ENCODE data around the gene DCUN1D4.

Gene DCUN1D4

DNA sequence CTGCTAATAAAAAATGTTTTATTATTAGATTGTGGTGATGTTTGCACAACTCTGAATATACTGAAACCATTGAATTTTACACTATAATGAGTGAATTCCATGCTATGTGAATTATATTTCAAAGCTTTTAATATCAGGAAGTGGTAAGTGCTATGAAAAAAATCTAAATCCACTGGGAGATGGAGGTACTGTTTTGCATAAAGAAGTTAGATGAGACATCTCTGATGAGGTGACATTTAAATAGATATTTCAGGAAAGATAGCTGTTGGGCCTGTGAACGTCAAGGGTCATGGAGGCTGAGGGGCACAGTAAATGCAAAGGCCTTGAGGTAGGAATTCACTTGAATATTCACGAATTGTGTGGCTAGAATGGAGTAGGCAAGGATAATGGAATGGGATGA is 12.3 kb downstream of the DCUN1D4 start:
- H2BK5ac ChIP-seq (ENCODE audit: low read depth, low read length, poor library complexity, severe bottlenecking), result no peak overlapping the region
- H2BK15ac ChIP-seq (ENCODE audit: low read depth, poor library complexity, severe bottlenecking), result no peak overlapping the region
- DNase-seq, result no peak
- H4K91ac ChIP-seq (ENCODE audit: low read length), result no peak overlapping the region
- H3K9ac ChIP-seq (ENCODE audit: low read length), result no peak overlapping the region
- H3K36me3 ChIP-seq (ENCODE audit: control insufficient read depth in 1 of 2, insufficient read depth in 2 of 2, low read depth in 1 of 2, low read length in 2 of 2), result peaks cover 0 to 8% of the 10 kb centered on the region in 2 experiments
- no peak overlapping the region for H4K8ac ChIP-seq (ENCODE audit: low read length)
- no peak overlapping the region for H3K4me2 ChIP-seq (ENCODE audit: low read length, poor library complexity, severe bottlenecking)
- H2AFZ ChIP-seq (ENCODE audit: low read depth, low read length), result no peak overlapping the region
- no peak overlapping the region for H3K14ac ChIP-seq (ENCODE audit: low read length in 2 of 2)
- H3K9me3 ChIP-seq (ENCODE audit: control insufficient read depth, low read length), result no peaks in the 10 kb centered on the region
- peaks cover 8% of the 10 kb centered on the region for H3K4me1 ChIP-seq (ENCODE audit: control insufficient read depth, insufficient read depth, low read depth, low read length)
- H3K4me3 ChIP-seq (ENCODE audit: insufficient read depth in 1 of 2, low read depth in 1 of 2, low read length in 2 of 2), result no peak overlapping the region
- WGBS, result 96% methylated on average over 2 of the region's 2 CpGs
- no peak overlapping the region for H2BK120ac ChIP-seq (ENCODE audit: low read depth, low read length)
- H2AK5ac ChIP-seq (ENCODE audit: low read length, severe bottlenecking), result no peak overlapping the region
- H3K4ac ChIP-seq (ENCODE audit: low read depth in 1 of 2, low read length in 2 of 2), result no peak overlapping the region
- peaks cover 32% of the 10 kb centered on the region for H3K79me1 ChIP-seq (replicated peaks; ENCODE audit: low read length, poor library complexity, severe bottlenecking)
- no peak overlapping the region for H3K18ac ChIP-seq (ENCODE audit: low read depth in 1 of 2, low read length in 2 of 2)
- H2BK12ac ChIP-seq (ENCODE audit: low read length in 2 of 2), result no peak overlapping the region
- H3K23ac ChIP-seq (ENCODE audit: low read length in 2 of 2), result no peak overlapping the region
- H3K27ac ChIP-seq (ENCODE audit: low read length, poor library complexity, severe bottlenecking), result no peak overlapping the region
- H3K27me3 ChIP-seq (ENCODE audit: control insufficient read depth in 1 of 2, insufficient read depth in 1 of 2, low read length in 2 of 2), result no peaks in the 10 kb centered on the region

DNA sequence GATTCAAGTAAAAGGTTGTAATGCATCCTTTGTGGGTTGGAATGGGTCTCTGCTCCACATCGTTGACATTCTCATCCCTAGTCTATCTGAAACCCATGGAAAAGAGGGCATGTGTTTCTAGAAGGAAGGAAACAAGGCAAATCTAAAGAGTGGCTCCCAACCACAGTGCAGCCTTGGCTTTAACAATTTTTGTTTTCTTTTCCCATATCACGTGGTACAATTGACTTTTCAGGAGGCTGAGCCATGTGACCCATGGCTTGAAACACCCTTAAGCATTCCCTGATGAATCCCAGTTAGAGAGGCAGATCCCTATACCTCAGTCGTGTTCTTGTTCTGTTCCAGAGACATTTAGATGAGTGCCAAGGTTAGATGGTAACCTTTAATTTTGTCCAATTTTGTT is 12.8 kb downstream of the DCUN1D4 start:
- Histone ChIP-seq H2BK5ac (ENCODE audit: low read depth, low read length, poor library complexity, severe bottlenecking) (no peak overlapping the region), H3K4me1 (ENCODE audit: control insufficient read depth, insufficient read depth, low read depth, low read length) (peaks cover 8% of the 10 kb centered on the region), H2AFZ (ENCODE audit: low read depth, low read length) (no peak overlapping the region), H3K79me1 (replicated peaks; ENCODE audit: low read length, poor library complexity, severe bottlenecking) (peaks cover 34% of the 10 kb centered on the region), H3K14ac (ENCODE audit: low read length in 2 of 2) (no peak overlapping the region), H2BK120ac (ENCODE audit: low read depth, low read length) (no peak overlapping the region), H3K4me2 (ENCODE audit: low read length, poor library complexity, severe bottlenecking) (no peak overlapping the region), H3K4ac (ENCODE audit: low read depth in 1 of 2, low read length in 2 of 2) (no peak overlapping the region), H3K9me3 (ENCODE audit: control insufficient read depth, low read length) (no peaks in the 10 kb centered on the region), H2BK15ac (ENCODE audit: low read depth, poor library complexity, severe bottlenecking) (no peak overlapping the region), H3K36me3 (ENCODE audit: control insufficient read depth in 1 of 2, insufficient read depth in 2 of 2, low read depth in 1 of 2, low read length in 2 of 2) (peaks cover 0 to 12% of the 10 kb centered on the region in 2 experiments), H3K4me3 (ENCODE audit: insufficient read depth in 1 of 2, low read depth in 1 of 2, low read length in 2 of 2) (no peak overlapping the region), H2BK12ac (ENCODE audit: low read length in 2 of 2) (no peak overlapping the region), H3K27ac (ENCODE audit: low read length, poor library complexity, severe bottlenecking) (no peak overlapping the region), H3K9ac (ENCODE audit: low read length) (no peak overlapping the region), H4K8ac (ENCODE audit: low read length) (no peak overlapping the region), H3K18ac (ENCODE audit: low read depth in 1 of 2, low read length in 2 of 2) (no peak overlapping the region), H2AK5ac (ENCODE audit: low read length, severe bottlenecking) (no peak overlapping the region), H3K23ac (ENCODE audit: low read length in 2 of 2) (no peak overlapping the region), H4K91ac (ENCODE audit: low read length) (no peak overlapping the region), H3K27me3 (ENCODE audit: control insufficient read depth in 1 of 2, insufficient read depth in 1 of 2, low read length in 2 of 2) (no peaks in the 10 kb centered on the region)
- 98% methylated on average over 3 of the region's 3 CpGs for whole genome bisulfite sequencing
- DNase-seq, result no peak

DNA sequence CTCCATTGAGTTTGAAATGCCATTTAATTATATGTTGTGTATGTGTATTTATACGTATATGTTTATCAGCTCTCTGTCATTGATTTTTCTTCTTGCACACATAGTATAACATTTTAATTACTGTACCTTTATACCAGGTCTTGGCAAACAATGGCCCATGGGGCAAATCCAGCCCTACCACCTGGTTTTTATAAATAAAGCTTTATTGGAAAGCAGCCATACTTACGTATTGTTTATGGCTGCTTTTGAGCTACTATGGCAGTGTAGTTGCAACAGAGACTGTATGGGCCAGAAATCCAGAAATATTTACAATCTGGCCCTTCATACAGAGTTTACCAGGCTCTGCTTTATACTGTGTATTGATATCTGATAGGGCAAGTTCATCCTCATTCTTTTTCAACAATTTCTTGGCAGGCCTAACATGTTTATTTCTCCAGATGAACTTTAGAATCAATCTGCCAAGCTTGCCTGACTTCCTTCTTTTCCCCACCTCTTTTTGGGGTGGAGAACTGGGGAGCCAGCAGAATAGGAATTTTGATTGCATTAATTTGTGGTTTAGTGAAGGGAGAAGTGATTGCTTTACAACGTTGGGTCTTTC is 15.8 kb downstream of the DCUN1D4 start:
- no peaks in the 10 kb centered on the region for H3K27me3 ChIP-seq (ENCODE audit: control insufficient read depth in 1 of 2, insufficient read depth in 1 of 2, low read length in 2 of 2)
- 90% methylated on average over 2 of the region's 3 CpGs for WGBS

DNA sequence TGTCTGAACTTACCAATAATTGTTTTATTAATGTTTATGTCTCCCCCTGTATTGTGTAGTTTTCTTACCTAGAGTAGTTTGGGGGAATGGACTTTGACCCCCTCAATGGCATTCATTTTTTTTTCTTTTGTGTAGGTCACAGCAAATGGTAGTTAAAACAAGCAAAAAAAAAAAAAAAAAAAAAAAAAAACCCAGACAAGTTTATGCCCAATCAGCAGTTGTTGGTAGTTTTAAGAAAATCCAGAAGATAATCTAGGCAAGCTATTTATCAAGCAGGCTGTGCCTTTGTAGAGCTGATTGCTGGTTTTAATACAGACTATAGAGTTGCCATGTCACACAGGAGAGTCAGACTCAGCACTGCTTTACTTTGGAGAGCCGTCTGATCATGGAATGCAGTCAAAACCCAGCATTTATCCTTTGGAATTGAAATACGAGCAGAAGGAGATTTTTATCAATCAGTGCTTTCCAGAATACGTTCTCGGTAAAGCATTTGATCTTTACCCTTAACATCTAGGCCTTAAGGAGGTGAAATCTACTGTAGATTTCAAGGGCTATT is 16.6 kb downstream of the DCUN1D4 start:
- WGBS, result 100% methylated on average over 4 of the region's 4 CpGs
- H3K27ac ChIP-seq (ENCODE audit: low read length, poor library complexity, severe bottlenecking), result no peak overlapping the region
- H3K27me3 ChIP-seq (ENCODE audit: control insufficient read depth in 1 of 2, insufficient read depth in 1 of 2, low read length in 2 of 2), result no peaks in the 10 kb centered on the region
- peaks cover 28% of the 10 kb centered on the region for H3K79me1 ChIP-seq (replicated peaks; ENCODE audit: low read length, poor library complexity, severe bottlenecking)
- H2AFZ ChIP-seq (ENCODE audit: low read depth, low read length), result no peak overlapping the region
- H2BK5ac ChIP-seq (ENCODE audit: low read depth, low read length, poor library complexity, severe bottlenecking), result no peak overlapping the region
- no peak overlapping the region for H3K18ac ChIP-seq (ENCODE audit: low read depth in 1 of 2, low read length in 2 of 2)
- H2BK12ac ChIP-seq (ENCODE audit: low read length in 2 of 2), result no peak overlapping the region
- no peak overlapping the region for H4K8ac ChIP-seq (ENCODE audit: low read length)
- no peaks in the 10 kb centered on the region for H3K9me3 ChIP-seq (ENCODE audit: control insufficient read depth, low read length)
- H4K91ac ChIP-seq (ENCODE audit: low read length), result no peak overlapping the region
- H3K4me1 ChIP-seq (ENCODE audit: control insufficient read depth, insufficient read depth, low read depth, low read length), result no peaks in the 10 kb centered on the region
- no peak overlapping the region for H3K23ac ChIP-seq (ENCODE audit: low read length in 2 of 2)
- H3K4me3 ChIP-seq (ENCODE audit: insufficient read depth in 1 of 2, low read depth in 1 of 2, low read length in 2 of 2), result no peak overlapping the region
- no peak overlapping the region for H3K14ac ChIP-seq (ENCODE audit: low read length in 2 of 2)
- no peak overlapping the region for H2BK120ac ChIP-seq (ENCODE audit: low read depth, low read length)
- H3K9ac ChIP-seq (ENCODE audit: low read length), result peak overlapping the region; percentile 3
- no peak overlapping the region for H3K4me2 ChIP-seq (ENCODE audit: low read length, poor library complexity, severe bottlenecking)
- no peak overlapping the region for H2AK5ac ChIP-seq (ENCODE audit: low read length, severe bottlenecking)
- no peak for DNase-seq
- peaks cover 3 to 27% of the 10 kb centered on the region in 2 experiments for H3K36me3 ChIP-seq (ENCODE audit: control insufficient read depth in 1 of 2, insufficient read depth in 2 of 2, low read depth in 1 of 2, low read length in 2 of 2)
- no peak overlapping the region for H3K4ac ChIP-seq (ENCODE audit: low read depth in 1 of 2, low read length in 2 of 2)
- no peak overlapping the region for H2BK15ac ChIP-seq (ENCODE audit: low read depth, poor library complexity, severe bottlenecking)

More for the DNA sequence above, 15.8 kb downstream of the DCUN1D4 start:
- H2AK5ac ChIP-seq (ENCODE audit: low read length, severe bottlenecking), result no peak overlapping the region
- H4K91ac ChIP-seq (ENCODE audit: low read length), result no peak overlapping the region
- no peak overlapping the region for H2BK120ac ChIP-seq (ENCODE audit: low read depth, low read length)
- no peak overlapping the region for H2BK15ac ChIP-seq (ENCODE audit: low read depth, poor library complexity, severe bottlenecking)
- no peak overlapping the region for H2BK12ac ChIP-seq (ENCODE audit: low read length in 2 of 2)
- no peak overlapping the region for H3K27ac ChIP-seq (ENCODE audit: low read length, poor library complexity, severe bottlenecking)
- H3K4me2 ChIP-seq (ENCODE audit: low read length, poor library complexity, severe bottlenecking), result no peak overlapping the region
- peaks cover 0 to 19% of the 10 kb centered on the region in 2 experiments for H3K36me3 ChIP-seq (ENCODE audit: control insufficient read depth in 1 of 2, insufficient read depth in 2 of 2, low read depth in 1 of 2, low read length in 2 of 2)
- H3K14ac ChIP-seq (ENCODE audit: low read length in 2 of 2), result no peak overlapping the region
- H3K9ac ChIP-seq (ENCODE audit: low read length), result peak overlapping the region; percentile 3
- no peak overlapping the region for H3K4ac ChIP-seq (ENCODE audit: low read depth in 1 of 2, low read length in 2 of 2)
- H4K8ac ChIP-seq (ENCODE audit: low read length), result no peak overlapping the region
- H3K79me1 ChIP-seq (replicated peaks; ENCODE audit: low read length, poor library complexity, severe bottlenecking), result peaks cover 29% of the 10 kb centered on the region
- no peak overlapping the region for H2AFZ ChIP-seq (ENCODE audit: low read depth, low read length)
- no peak overlapping the region for H3K18ac ChIP-seq (ENCODE audit: low read depth in 1 of 2, low read length in 2 of 2)
- H3K4me3 ChIP-seq (ENCODE audit: insufficient read depth in 1 of 2, low read depth in 1 of 2, low read length in 2 of 2), result no peak overlapping the region
- H3K23ac ChIP-seq (ENCODE audit: low read length in 2 of 2), result no peak overlapping the region
- no peak for DNase-seq
- no peak overlapping the region for H2BK5ac ChIP-seq (ENCODE audit: low read depth, low read length, poor library complexity, severe bottlenecking)
- peaks cover under 1% of the 10 kb centered on the region for H3K4me1 ChIP-seq (ENCODE audit: control insufficient read depth, insufficient read depth, low read depth, low read length)
- no peaks in the 10 kb centered on the region for H3K9me3 ChIP-seq (ENCODE audit: control insufficient read depth, low read length)

All from mesenchymal stem cell (in vitro differentiated cells and primary cell).